Measurements from ENCODE around the gene MTHFD1L. TPM values are rescaled to one million over a fixed set of nuclear protein-coding genes. Genes with fewer than 3 reads are reported as not detected.

MTHFD1L gene
- total and polyA plus RNA-seq, 2 of the 4 experiments (the other 2 are of a cell fraction), result 43.5 to 53.2 TPM

DNA sequence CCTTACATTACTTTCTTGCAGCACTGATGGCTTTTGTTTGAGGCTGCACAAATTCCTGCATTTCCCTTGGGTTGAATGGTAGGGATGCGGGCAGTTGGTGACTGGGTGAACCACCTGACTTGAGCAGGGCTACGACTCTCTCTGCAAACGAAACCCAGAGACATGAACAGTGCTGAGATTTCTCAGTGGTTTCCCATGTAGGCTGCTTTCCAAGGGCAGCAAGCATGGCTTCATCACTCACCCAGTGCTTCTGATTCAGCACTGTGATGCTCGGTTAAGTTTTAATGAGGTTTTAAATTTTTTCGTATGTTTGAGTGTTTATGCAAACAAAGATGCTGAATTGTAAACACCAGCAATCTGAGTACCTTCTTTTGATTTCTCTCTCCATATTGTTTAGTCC is 127.2 kb downstream of the MTHFD1L start:
- Histone ChIP-seq H2BK5ac (ENCODE audit: low read depth, low read length, poor library complexity, severe bottlenecking) (no peak overlapping the region), H3K27me3 (ENCODE audit: control insufficient read depth, insufficient read depth, low read length) (no peaks in the 10 kb centered on the region), H2BK120ac (ENCODE audit: low read depth, low read length) (no peak overlapping the region), H4K8ac (ENCODE audit: low read depth in 2 of 2, low read length in 2 of 2) (no peak overlapping the region), H3K27ac (ENCODE audit: insufficient read depth, low read length) (peak overlapping the region; percentile 42; the same call in 1 of the 2 replicates), H2AK5ac (ENCODE audit: low read depth, low read length) (no peak overlapping the region), H3K36me3 (ENCODE audit: control insufficient read depth, insufficient read depth, low read length) (peaks cover 32% of the 10 kb centered on the region), H2AK9ac (replicated peaks; ENCODE audit: low read depth, low read length, poor library complexity) (no peak overlapping the region), H4K5ac (ENCODE audit: low read depth, low read length) (no peak overlapping the region), H3K23ac (ENCODE audit: low read depth, low read length) (0 out of 2 replicates have a peak overlapping the region, but pooled peaks have one; percentile 32), H3K4me2 (ENCODE audit: low read depth, low read length) (no peak overlapping the region), H3K9me3 (ENCODE audit: control insufficient read depth, insufficient read depth, low read length) (no peaks in the 10 kb centered on the region), H3K14ac (replicated peaks; ENCODE audit: low read depth, low read length) (no peak overlapping the region; the same call in 1 of the 2 replicates), H3K18ac (ENCODE audit: low read depth, low read length) (no peak overlapping the region), H3K56ac (ENCODE audit: extremely low read depth, insufficient read depth, low read length) (no peak overlapping the region), H2AFZ (replicated peaks; ENCODE audit: low read length, poor library complexity) (no peak overlapping the region), H4K91ac (ENCODE audit: insufficient read depth, low read depth, low read length) (no peak overlapping the region), H2BK20ac (ENCODE audit: low read depth, low read length) (no peak overlapping the region), H3K79me1 (ENCODE audit: low read depth in 1 of 2, low read length in 2 of 2) (peaks cover 20 to 29% of the 10 kb centered on the region in 2 experiments), H3K4me1 (ENCODE audit: control insufficient read depth, insufficient read depth, low read length) (peaks cover 4% of the 10 kb centered on the region; the same call in 1 of the 2 replicates), H3K4me3 (ENCODE audit: insufficient read depth, low read depth, low read length) (no peak overlapping the region), H2BK15ac (ENCODE audit: low read depth, low read length) (no peak overlapping the region), H3K9me1 (ENCODE audit: insufficient read depth, low read length) (peaks cover 16% of the 10 kb centered on the region), H4K20me1 (ENCODE audit: insufficient read depth, low read length) (no peaks in the 10 kb centered on the region), H3K9ac (ENCODE audit: low read depth, low read length) (no peak overlapping the region), H3K4ac (ENCODE audit: low read depth, low read length) (no peak overlapping the region)
- dilution Hi-C loops (cut with HindIII; ENCODE audit: low sequenced_read_pairs, unreplicated experiment), result no loop called here
- BruUV-seq (replicated peaks), result no TSS peak
- intact Hi-C loops (cut with micrococcal nuclease), result no loop called here
- ATAC-seq (ENCODE audit: low read depth) (peak; percentile 83), DNase-seq (peak; percentile 47)
- WGBS, 2 experiments (ENCODE audit: extremely low coverage in 2 of 2, insufficient read length in 1 of 2), result no CpG with 5 or more reads among the region's 5 CpGs
- in situ Hi-C loops (cut with MboI; ENCODE audit: low sequenced_read_pairs), result no loop called here
- TF ChIP-seq, protein P1, sequence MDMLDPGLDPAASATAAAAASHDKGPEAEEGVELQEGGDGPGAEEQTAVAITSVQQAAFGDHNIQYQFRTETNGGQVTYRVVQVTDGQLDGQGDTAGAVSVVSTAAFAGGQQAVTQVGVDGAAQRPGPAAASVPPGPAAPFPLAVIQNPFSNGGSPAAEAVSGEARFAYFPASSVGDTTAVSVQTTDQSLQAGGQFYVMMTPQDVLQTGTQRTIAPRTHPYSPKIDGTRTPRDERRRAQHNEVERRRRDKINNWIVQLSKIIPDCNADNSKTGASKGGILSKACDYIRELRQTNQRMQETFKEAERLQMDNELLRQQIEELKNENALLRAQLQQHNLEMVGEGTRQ (IDR thresholded peaks at IDR 0.05; ENCODE audit: low read depth, low read length), result no peak
- TF ChIP-seq RAD21 (IDR thresholded peaks at IDR 0.05; ENCODE audit: low read length), result no peak
- no peak for TF ChIP-seq FOS (IDR thresholded peaks at IDR 0.05; ENCODE audit: low read depth, low read length)
- TF ChIP-seq MXI1 (IDR thresholded peaks at IDR 0.05; ENCODE audit: borderline replicate concordance, low read depth, low read length), result no peak
- TF ChIP-seq SMC3 (IDR thresholded peaks at IDR 0.05; ENCODE audit: low read depth, low read length), result no peak
- no peak for TF ChIP-seq MAFK (IDR thresholded peaks at IDR 0.05; ENCODE audit: low read depth, low read length)
- TF ChIP-seq NFE2L2 (IDR thresholded peaks at IDR 0.05; ENCODE audit: low read depth, low read length), result no peak
- TF ChIP-seq POLR2A (IDR thresholded peaks at IDR 0.05; ENCODE audit: low read depth, low read length), result no peak
- no peak for TF ChIP-seq CHD1 (IDR thresholded peaks at IDR 0.05; ENCODE audit: low read depth, low read length)
- TF ChIP-seq CEBPB (IDR thresholded peaks at IDR 0.05; ENCODE audit: low read depth, low read length), result no peak
- TF ChIP-seq RFX5 (IDR thresholded peaks at IDR 0.05; ENCODE audit: low read depth, low read length), result no peak
- TF ChIP-seq BHLHE40 (IDR thresholded peaks at IDR 0.05; ENCODE audit: low read depth, low read length), result no peak
- CTCF ChIA-PET, result no interaction called here
- POLR2A ChIA-PET (ENCODE audit: unreplicated experiment), result no interaction called here
